Midbrain (tissue), 1 donor: ENCODE measurements around the gene VSIG1.
A peak's percentile ranks its signal among the peaks of the same experiment; 100 is the strongest.

ENCODE experiments used
- DNase-seq: peaks from one replicate; lab custom pipeline; 2025; lab: John Stamatoyannopoulos, UW

Gene VSIG1

DNA sequence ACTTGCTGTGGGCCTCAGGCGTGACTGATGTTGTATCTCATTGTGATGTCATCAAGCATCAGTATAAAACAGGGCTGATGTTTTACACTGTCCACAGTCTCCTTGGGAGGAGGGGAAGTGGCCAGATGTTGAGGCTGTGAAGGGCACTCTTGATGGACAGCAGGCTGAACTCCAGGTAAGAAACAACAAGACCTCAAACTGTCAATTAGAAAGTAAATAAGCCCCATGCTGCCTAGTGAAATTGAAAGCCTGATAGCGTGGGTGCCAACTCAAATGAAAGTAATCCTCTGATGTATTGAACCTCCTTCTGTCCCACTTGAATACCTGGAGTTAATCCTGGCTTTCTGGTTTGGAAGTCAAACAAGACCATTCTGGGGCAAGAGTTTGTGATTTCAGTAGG lies 19.7 kb downstream of the VSIG1 start:
- no peak for DNase-seq

DNA sequence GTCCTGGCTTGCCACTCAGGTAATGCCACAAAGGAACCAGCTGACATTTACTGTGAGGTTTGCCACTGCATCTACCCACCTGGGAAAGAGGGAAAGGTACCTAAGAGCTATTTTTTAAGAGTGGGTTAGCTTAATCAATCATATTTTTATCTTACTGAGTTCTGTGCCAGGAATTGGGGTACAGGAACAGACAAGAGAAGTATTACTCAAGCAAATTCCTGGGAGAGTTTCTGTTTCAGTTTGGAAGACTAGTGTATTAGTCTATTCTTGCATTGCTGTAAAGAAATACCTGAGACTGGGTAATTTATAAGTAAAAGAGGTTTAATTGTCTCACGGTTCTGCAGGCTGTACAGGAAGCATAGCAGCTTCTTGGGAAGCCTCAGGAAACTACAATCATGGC lies 23.3 kb downstream of the VSIG1 start:
- no peak for DNase-seq

DNA sequence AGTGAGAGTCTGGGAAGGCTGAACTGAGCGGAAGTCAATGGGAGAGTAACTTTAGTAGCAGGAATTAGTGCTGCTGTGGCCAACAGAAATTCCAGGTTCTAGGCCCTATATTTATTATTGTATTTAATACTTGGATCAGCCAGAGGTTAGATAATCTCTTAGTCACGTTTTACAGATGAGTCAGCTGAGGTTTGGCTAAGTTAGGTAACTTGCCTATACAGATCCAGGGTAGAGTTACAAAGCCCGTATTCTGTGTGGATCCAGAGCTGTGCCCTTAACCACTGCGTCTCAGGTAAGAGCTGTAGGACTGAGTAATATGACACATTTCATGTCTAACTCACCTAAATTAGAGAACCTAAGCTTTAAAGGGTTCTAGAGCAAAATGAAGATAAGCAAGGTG lies 26.0 kb downstream of the VSIG1 start:
- no peak for DNase-seq

DNA sequence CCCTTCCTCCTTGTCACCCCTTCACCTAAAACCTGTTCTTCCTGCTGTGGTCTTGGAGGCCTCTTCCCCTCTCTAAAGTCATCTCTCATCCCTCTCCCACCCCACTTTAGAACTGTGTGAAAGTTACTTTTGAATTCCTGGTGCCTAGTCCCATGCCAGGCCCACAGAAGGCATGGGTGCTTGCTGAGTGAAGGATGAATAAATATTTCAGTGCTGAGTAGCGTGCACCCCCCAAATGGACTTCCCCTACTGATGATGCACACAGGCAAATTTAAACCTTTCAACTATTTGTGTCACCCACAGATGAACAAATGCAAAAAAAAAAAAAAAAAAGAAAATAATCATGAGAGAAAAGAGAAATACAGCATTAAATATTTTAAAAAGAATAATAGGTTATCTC lies 26.7 kb downstream of the VSIG1 start:
- DNase-seq, result no peak

DNA sequence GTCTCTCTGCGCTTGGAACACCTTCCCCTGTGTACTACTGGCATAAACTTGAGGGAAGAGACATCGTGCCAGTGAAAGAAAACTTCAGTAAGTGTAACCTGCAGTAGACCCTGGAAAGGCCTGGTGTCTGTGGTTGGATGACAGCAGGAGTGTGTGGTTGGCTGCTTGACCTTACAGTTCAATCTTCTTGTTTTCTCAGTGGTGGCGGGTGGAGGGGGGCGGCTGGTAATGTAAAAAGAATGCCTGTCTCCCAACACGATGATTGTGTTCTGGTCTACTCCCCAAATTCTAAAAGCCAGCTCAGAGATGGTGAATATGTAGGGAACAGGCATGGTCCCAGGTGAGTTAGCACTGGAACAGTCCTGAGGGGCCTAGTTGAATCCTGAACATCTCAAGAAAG lies 27.9 kb downstream of the VSIG1 start:
- DNase-seq, result no peak

DNA sequence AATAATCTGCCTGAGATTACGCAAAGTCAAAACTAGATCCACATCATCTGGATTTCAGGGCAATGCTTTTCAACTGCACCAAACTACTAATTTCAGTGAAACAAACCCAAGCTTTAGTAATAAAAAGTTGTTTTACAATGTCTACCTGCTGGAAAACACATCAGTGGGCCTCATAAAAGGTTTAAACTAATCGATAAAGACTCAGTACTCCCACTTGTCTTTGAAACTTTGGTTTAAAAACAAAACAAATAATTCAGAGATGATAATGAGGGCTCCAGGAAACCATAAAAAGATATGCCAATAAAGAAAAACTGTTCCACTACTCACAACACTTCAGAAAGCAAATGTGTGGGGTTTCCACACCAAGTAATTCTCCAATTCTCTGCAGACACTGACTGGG lies 36.2 kb downstream of the VSIG1 start:
- DNase-seq, result no peak

DNA sequence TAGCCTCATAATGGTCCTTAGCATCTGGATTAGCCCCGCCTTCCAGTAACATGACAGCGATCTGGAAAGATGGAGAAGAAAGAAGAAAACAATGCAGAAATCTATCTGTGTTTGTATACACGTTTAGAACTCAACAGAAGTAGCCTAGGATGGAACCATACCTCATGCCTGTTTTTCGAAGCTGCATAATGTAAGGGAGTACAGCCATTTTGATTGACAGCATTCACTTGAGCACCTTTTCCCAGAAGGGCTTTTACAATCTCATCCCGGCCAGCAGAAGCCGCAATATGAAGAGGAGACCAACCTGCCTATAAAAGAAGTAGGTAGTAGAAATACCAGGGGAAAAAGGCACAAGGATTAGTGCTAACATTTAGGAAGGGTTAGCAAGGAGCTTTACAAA lies 42.9 kb downstream of the VSIG1 start:
- DNase-seq, result no peak

DNA sequence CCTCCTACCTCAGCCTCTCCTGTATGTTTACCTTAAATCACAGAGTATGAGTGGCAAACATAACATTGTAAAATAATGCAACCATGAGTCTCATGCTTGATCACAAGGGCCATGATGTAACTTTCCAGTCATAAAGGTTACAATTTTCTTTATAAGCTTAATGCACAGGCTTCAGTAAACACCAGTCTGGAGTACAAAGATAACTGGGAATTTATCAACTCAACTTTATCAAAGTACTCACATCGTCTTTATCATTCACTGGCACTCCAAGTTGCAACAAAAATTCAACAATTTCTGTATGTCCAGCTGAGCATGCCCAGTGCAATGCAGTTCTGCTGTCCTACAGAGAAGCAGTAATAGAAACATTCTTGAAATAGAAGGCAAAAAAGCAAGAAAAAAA lies 43.6 kb downstream of the VSIG1 start:
- DNase-seq, result no peak

DNA sequence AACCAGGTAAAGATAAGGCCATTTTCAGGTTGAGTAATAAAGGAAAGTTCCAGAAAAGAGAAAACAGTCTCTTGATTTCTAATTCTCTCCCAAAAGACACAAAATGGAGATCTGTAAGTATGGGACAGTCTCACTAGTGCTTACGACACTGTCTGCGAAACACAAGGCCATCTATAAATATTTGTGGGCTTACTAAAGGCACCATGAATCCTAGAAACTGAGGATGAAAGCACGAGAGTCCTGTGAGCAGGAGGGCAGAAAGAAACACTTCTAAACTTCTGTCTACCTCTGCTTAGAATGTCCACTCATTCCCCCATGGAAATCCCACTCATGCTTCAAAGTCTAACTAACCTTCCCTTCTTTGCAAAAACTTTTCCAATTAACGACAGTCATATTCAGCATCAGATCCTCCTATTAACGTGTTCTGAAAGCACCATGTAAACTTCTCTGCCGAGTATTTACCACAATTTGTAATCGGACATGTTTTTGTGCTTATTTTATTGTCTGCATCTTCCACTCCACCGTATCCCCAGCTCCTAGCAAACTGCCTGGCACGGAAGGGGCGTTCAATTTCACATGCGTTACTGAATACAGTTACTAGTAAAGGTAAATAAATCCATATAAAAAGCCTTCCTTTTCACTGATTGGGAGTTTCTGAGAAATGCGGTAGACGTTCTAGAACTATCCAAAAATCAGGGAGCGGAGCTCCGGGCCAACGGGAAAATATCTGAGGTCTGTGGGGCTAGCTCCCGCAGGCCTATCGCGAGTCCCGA lies 45.8 kb downstream of the VSIG1 start:
- no peak for DNase-seq

DNA sequence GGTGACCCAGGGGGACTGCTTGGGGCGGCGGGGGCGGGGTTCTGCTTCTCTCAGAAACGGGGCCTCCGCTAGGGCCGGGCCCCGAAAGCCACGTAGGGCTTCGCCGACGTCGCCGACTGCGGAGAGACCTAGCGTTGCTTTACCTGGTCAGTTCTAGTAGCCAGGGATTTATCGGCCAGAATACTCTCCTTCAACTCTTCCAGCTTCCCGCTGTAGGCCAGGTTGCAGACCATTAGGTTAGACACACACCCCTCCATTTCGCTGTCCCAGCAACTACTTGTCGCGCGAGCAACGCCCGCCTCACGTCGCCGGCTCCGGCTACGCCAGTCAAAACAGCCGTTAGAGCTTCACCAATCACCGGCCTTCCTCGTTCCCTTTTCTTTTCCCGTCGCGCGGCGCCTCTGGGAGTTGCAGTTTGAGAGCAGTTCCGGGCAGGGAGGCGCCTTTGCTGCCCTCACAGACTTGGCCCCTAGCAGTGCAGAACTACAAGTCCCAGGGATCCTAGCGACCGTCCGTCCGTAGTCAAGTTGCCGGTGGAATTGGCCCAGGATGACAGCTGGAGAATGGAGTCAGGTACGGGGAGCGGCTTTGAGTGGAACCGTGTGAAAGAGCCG lies 46.5 kb downstream of the VSIG1 start, which contains the start of the genes ATG4A and PSMD10:
Gene ATG4A, plus strand, starts transcription at position 515 of the 614 bp plus-strand sequence. Its CDS starts 49 bp downstream, at position 564.
Gene PSMD10, minus strand, starts transcription at position 279 of the 614 bp plus-strand sequence. Its CDS starts 22 bp downstream, at position 257.
- DNase-seq, result peak; percentile 93

DNA sequence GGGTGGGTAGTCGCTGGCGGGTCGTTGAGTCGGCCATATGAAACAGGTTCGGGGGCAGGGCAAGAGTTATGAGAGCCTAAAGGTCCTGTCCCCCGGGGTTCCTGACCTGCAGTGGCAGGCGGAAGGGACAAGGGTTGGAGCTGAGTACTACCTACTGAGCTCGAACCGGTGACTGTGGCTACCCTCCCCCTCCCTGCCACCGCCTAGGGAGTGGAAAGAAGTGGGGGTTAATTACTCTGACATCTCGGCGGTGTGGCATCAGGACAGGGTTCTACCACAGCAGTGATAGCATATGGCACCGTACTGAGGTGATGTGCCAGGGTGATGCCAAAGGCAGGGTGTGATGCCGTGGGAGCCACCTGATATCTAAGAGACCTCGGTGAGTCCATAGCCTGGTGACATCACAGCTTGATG lies 47.0 kb downstream of the VSIG1 start:
- DNase-seq, result no peak

DNA sequence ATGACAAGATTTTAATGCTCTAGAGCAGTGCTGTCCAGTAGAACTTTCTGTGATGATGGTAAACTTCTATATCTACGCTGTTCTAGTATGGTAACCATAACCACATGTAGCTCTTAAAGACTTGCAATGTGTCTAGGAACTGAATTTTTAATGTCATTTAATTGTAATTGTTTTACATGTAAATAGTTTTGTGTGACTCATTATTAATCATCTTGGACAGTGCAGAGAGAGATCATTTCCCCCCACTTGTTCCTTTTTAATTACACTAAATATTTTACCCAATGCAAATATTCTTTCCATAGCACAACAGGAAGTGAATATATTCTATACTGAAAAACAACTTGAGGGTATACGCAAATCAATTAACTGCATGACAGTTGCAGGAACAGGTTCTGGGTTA lies 52.5 kb downstream of the VSIG1 start:
- DNase-seq, result no peak

DNA sequence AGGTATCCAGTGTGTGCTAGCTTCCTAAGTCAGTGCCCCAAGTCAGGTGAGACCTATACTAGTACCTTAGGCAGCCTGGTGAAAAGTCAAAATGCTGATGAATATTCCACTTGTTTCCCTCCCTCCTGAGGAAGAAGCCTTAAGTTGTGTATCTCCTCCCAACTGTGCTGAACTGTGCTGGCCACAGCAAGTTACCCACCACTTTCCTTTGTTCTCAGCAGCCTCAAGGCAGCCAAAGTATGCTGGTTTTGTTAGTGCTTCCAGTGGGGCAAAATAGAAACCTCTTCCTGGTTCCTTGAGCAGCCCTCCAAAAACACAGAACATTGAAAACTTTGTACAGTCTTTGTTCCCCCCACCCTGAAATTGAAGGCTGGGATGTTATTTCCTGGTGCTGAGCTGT lies 60.6 kb downstream of the VSIG1 start:
- DNase-seq, result no peak

DNA sequence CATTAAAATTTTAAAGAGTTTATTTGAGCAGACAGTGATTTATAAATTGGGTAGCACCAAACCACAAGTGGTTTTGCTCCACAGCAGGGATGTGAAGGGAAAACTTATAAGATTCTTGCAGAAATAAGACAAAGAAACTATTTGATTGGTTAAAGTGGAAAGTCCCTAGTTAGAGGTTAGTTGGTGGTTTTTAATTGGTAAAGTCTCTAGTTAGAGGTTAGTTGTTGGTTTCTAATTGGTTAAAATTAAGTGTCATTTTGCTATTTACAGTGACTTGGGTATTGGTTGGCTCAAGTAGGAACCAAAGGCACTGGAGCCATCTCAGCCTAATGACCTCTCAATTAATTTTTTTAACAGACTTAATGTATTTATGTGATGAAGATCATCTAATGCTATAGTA lies 69.7 kb downstream of the VSIG1 start:
- no peak for DNase-seq

DNA sequence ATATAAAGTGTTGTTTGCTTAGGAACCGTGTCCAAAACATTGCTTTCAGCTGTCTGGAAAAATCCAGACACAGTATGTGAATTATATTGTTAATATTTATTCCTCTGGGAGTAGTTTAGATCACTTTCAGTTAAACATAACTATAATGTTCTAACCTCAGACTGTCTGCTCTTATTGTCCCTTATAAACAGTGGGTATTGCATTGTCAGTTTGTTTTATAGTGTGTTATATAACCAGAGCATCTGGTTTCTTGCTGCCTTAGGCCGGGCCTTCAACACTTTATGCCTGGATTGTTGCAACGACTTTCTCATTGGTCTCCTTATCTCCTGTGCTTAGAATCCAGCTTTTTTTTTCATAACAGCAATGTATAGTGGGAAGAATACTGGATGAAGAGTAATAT lies 73.1 kb downstream of the VSIG1 start:
- no peak for DNase-seq

DNA sequence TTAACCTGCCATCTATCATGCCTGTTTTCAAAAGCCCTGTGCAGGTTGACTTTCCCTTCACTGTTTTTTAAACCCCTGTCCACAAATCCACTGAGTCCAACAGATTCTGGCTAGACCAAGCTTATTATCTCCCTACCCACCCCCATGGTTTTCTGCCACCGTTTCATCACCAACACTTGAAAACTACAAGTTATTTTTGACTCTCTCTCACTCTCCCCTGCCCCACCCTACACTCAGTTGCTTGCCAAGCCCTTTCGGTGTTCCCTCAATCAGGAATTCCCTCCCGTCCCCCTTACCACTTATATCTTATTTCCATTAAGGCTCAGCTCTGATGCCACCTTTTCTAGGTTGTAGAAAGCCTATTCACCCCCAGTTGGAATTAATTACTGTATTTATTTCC lies 76.4 kb downstream of the VSIG1 start:
- no peak for DNase-seq

DNA sequence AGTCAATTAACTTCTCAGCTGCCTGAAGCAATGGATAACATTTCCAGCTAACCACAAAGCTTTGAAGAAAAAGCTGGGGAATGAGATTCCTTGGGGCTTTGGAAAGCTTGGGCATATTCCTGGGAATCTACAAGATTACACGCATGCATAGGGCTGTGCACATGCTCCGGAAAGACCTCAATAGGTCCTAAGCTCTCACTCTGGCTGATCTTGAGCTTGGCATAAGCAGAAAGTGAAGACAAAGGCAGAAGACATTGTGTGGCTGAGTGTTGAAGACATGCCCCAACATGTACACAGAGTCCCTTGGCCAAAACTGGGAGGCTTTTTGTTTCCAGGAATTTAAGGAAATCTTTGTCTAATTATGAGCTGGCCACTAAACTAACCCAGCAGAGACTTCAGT lies 77.9 kb downstream of the VSIG1 start:
- DNase-seq, result no peak

DNA sequence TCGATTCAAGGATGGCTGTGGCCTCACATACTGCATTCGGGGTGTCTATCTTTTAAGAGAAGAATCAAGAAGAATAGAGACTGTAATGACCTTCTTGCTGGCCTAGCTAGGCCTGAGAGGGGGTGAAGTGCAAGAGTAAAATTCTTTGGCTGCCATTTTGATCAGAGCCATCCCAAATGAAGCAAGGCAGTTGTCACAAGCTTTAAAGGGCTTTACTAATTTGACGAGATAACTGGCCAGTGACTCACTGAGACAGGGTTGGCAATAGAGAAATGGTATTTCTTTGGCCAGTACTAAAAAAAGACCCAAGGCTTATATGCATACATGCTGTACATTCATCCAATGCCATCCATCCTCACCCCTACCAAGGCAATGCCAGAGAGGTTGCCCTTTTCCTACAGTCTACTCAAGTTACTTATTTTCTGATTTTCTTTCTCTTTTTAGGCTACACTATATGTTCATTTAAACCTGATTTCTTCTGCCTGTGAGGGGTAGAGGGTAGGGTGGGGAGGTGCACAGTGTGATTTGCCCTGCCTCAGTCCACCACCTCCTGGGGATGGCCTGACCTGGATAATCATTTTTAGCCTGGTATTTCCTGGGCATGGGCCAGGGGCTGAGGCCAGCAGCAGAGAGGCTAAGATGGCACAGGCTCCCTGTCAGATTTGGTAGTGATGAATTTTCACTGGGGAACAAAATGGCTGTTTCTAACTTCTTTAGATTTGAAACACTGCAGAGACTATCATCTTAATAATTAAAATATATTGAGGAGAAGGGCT lies 78.9 kb downstream of the VSIG1 start:
- no peak for DNase-seq

DNA sequence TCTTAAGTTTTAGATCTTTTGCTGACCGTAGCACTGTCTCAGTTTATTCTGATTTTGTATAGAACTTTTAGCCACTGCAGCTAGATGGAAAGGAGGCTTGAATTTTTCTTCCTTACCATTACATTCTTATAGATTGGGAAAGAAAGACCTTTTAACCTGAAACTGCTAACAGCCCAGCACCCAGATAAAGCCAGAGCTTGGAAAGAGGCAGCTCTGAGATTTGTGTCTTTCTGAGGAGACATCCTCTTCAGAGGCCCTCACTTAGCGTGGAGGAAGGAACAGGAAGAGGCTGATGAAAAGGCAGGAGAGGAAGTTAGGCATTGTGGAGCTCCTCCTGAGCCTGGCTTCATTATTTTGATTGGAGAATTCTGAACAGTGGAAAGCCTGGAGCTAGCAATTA lies 81.8 kb downstream of the VSIG1 start:
- no peak for DNase-seq

DNA sequence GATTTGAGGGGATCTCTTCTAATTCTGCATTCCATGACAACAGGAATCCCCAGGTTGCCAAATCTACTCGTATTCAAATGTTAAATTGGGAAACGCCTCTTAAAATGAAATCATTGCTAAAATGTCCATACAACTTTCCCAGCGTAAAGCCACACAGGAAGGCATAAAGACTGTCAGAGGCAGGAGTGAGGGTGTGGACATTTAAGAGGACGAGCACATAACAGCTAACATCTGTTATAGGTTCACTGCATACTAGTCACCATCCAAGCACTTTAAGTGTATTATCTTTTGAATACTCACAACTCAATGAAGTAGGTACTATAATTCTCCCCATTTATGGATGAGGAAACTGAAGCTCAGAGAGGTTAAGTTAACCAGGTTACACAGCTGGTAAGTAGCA lies 82.3 kb downstream of the VSIG1 start:
- DNase-seq, result no peak
